ENCODE data around the gene RSAD1. TPM values are rescaled to one million over a fixed set of nuclear protein-coding genes. Genes with fewer than 3 reads are reported as not detected.

RSAD1 gene
- total and polyA plus RNA-seq, 4 donors, result 10.8 to 22.7 (median 18.6) TPM

GRCh38 chr17:50465635-50466034 is 13.0 kb upstream of the RSAD1 start:
- H3K27ac ChIP-seq (ENCODE audit: low read depth in 1 of 2, low read length in 2 of 2), result no peak overlapping the region
- TF ChIP-seq RAD21 (IDR thresholded peaks at IDR 0.05) (no peak), RXRA (IDR thresholded peaks at IDR 0.05) (no peak), NR2F2 (IDR thresholded peaks at IDR 0.05) (no peak), ATF3 (IDR thresholded peaks at IDR 0.05) (no peak), SP1 (IDR thresholded peaks at IDR 0.05) (no peak), HNF4G (IDR thresholded peaks at IDR 0.05) (no peak), FOXA2 (IDR thresholded peaks at IDR 0.05) (no peak), ZBTB33 (IDR thresholded peaks at IDR 0.05) (no peak), JUND (IDR thresholded peaks at IDR 0.05) (no peak), GABPA (IDR thresholded peaks at IDR 0.05 in 1 of 2, conservative IDR thresholded peaks at IDR 0.05 in 1 of 2) (no peak), YY1 (IDR thresholded peaks at IDR 0.05) (no peak), CTCF (IDR thresholded peaks at IDR 0.05; ENCODE audit: low read depth, low read length, missing input control) (no peak), EGR1 (IDR thresholded peaks at IDR 0.05; ENCODE audit: low read depth in 2 of 2) (no peak), HNF4A (conservative IDR thresholded peaks at IDR 0.05) (no peak), TAF1 (conservative IDR thresholded peaks at IDR 0.05) (no peak), MAX (IDR thresholded peaks at IDR 0.05) (no peak), FOXA1 (IDR thresholded peaks at IDR 0.05) (no peak)

GRCh38 chr17:50466371-50467113 is 12.1 kb upstream of the RSAD1 start:
- Histone ChIP-seq H3K9me3 (ENCODE audit: control insufficient read depth in 4 of 4, low read length in 3 of 4) (no peaks in the 10 kb centered on the region), H3K4me3 (ENCODE audit: low read depth in 1 of 3, low read length in 3 of 3) (no peak overlapping the region), H3K27ac (ENCODE audit: low read depth in 1 of 2, low read length in 2 of 2) (peak overlapping the region; percentile 57 to 77), H3K36me3 (ENCODE audit: control insufficient read depth in 4 of 4, insufficient read depth in 3 of 4, low read depth in 1 of 4, low read length in 3 of 4) (peaks cover 0 to 7% (median 0%) of the 10 kb centered on the region in 4 donors), H3K9ac (ENCODE audit: low read depth in 1 of 2, low read length in 2 of 2) (no peak overlapping the region), H3K27me3 (ENCODE audit: control insufficient read depth in 4 of 4, insufficient read depth in 4 of 4, low read length in 3 of 4) (no peaks in the 10 kb centered on the region), H3K4me1 (ENCODE audit: control insufficient read depth in 4 of 4, insufficient read depth in 4 of 4, low read length in 3 of 4) (peaks cover 26 to 80% (median 57%) of the 10 kb centered on the region in 4 donors)
- DNase-seq (ENCODE audit: low spot score), result no peak
- WGBS, result 38% methylated on average over 9 of the region's 9 CpGs
- TF ChIP-seq RAD21 (IDR thresholded peaks at IDR 0.05), result peak in 1 of 2 donors; percentile 42
- TF ChIP-seq NR2F2 (IDR thresholded peaks at IDR 0.05), result no peak
- peak; percentile 85 for TF ChIP-seq SP1 (IDR thresholded peaks at IDR 0.05)
- no peak for TF ChIP-seq HNF4G (IDR thresholded peaks at IDR 0.05)
- TF ChIP-seq YY1 (IDR thresholded peaks at IDR 0.05), result peak; percentile 57
- peak; percentile 65 for TF ChIP-seq REST (IDR thresholded peaks at IDR 0.05)
- no peak for TF ChIP-seq EGR1 (IDR thresholded peaks at IDR 0.05; ENCODE audit: low read depth in 2 of 2)
- no peak for TF ChIP-seq CTCF (IDR thresholded peaks at IDR 0.05; ENCODE audit: low read depth, low read length, missing input control)
- peak; percentile 84 for TF ChIP-seq FOXA2 (IDR thresholded peaks at IDR 0.05)
- TF ChIP-seq MAX (IDR thresholded peaks at IDR 0.05), result no peak
- TF ChIP-seq ATF3 (IDR thresholded peaks at IDR 0.05), result no peak
- peak in 1 of 2 donors; percentile 38 for TF ChIP-seq JUND (IDR thresholded peaks at IDR 0.05)
- TF ChIP-seq HNF4A (conservative IDR thresholded peaks at IDR 0.05), result peak; percentile 63 to 75
- peak; percentile 51 for TF ChIP-seq FOXA1 (IDR thresholded peaks at IDR 0.05)

More at GRCh38 chr17:50465635-50466034, 13.0 kb upstream of the RSAD1 start:
- Histone ChIP-seq H3K9me3 (ENCODE audit: control insufficient read depth in 4 of 4, low read length in 3 of 4) (no peaks in the 10 kb centered on the region), H3K4me3 (ENCODE audit: low read depth in 1 of 3, low read length in 3 of 3) (no peak overlapping the region), H3K9ac (ENCODE audit: low read depth in 1 of 2, low read length in 2 of 2) (no peak overlapping the region), H3K36me3 (ENCODE audit: control insufficient read depth in 4 of 4, insufficient read depth in 3 of 4, low read depth in 1 of 4, low read length in 3 of 4) (peaks cover 0 to 7% (median 0%) of the 10 kb centered on the region in 4 donors), H3K27me3 (ENCODE audit: control insufficient read depth in 4 of 4, insufficient read depth in 4 of 4, low read length in 3 of 4) (no peaks in the 10 kb centered on the region), H3K4me1 (ENCODE audit: control insufficient read depth in 4 of 4, insufficient read depth in 4 of 4, low read length in 3 of 4) (peaks cover 24 to 70% (median 48%) of the 10 kb centered on the region in 4 donors)
- DNase-seq (ENCODE audit: low spot score), result no peak
- 96% methylated on average over 9 of the region's 9 CpGs for WGBS

Data from liver (tissue), 9 donors.